HG03460 (cell line): ENCODE data around the gene COPZ2.
"Not testable (repeated sequence)": the region's sequence is repeated elsewhere in the genome, so short reads cannot be mapped to it uniquely, and the experiment has no call there.

Experiments used
- ATAC-seq: cut with Tn5 transposase; IDR thresholded peaks from one replicate; pipeline ENCODE4 v1.9.1; 2021; ENCODE audit not compliant: unreplicated experiment

The COPZ2 gene

GRCh38 chr17:48037036-48037837 is at the start of gene COPZ2:
TSS of gene COPZ2 (minus strand) at chr17:48037797. CDS start at chr17:48037777, 20 bp downstream.
- ATAC-seq, result no peak

- no peak for ATAC-seq
Observed at GRCh38 chr17:48084932-48085331, 47.3 kb upstream of the COPZ2 start.

- ATAC-seq, result no peak
Observed at GRCh38 chr17:48081858-48082257, 44.3 kb upstream of the COPZ2 start.

- ATAC-seq, result not testable (repeated sequence)
Observed at GRCh38 chr17:48077152-48077551, 39.6 kb upstream of the COPZ2 start.

GRCh38 chr17:48074322-48075081 is 36.9 kb upstream of the COPZ2 start:
- no peak for ATAC-seq

GRCh38 chr17:48073566-48074094 is 36.0 kb upstream of the COPZ2 start:
- ATAC-seq, result not testable (repeated sequence)

GRCh38 chr17:48072811-48073210 is 35.2 kb upstream of the COPZ2 start:
- not testable (repeated sequence) for ATAC-seq

- ATAC-seq, result no peak
Observed at GRCh38 chr17:48071654-48072053, 34.1 kb upstream of the COPZ2 start.

- ATAC-seq, result no peak
Observed at GRCh38 chr17:48070195-48070594, 32.6 kb upstream of the COPZ2 start.

GRCh38 chr17:48068491-48068961 is 30.9 kb upstream of the COPZ2 start:
- no peak for ATAC-seq

- not testable (repeated sequence) for ATAC-seq
Observed at GRCh38 chr17:48067808-48068207, 30.2 kb upstream of the COPZ2 start.

- ATAC-seq, result no peak
Observed at GRCh38 chr17:48067245-48067644, 29.6 kb upstream of the COPZ2 start.

- no peak for ATAC-seq
Observed at GRCh38 chr17:48066656-48067055, 29.1 kb upstream of the COPZ2 start.

GRCh38 chr17:48066192-48066591 is 28.6 kb upstream of the COPZ2 start:
- ATAC-seq, result no peak

- ATAC-seq, result no peak
Observed at GRCh38 chr17:48064638-48065037, 27.0 kb upstream of the COPZ2 start.

GRCh38 chr17:48062273-48062672 is 24.7 kb upstream of the COPZ2 start:
- no peak for ATAC-seq

GRCh38 chr17:48060249-48060648 is 22.7 kb upstream of the COPZ2 start:
- ATAC-seq, result no peak

GRCh38 chr17:48059125-48059668 is 21.6 kb upstream of the COPZ2 start:
- ATAC-seq, result no peak

- ATAC-seq, result no peak
Observed at GRCh38 chr17:48058393-48059124, 21.0 kb upstream of the COPZ2 start.

GRCh38 chr17:48057626-48058025 is 20.0 kb upstream of the COPZ2 start:
- no peak for ATAC-seq

- no peak for ATAC-seq
Observed at GRCh38 chr17:48056879-48057278, 19.3 kb upstream of the COPZ2 start.
